Naive B cell (primary cell): Measurements from ENCODE around the gene NUCB1. TPM values are rescaled to one million over a fixed set of nuclear protein-coding genes. Genes with fewer than 3 reads are reported as not detected.
"Not testable (repeated sequence)": the region's sequence is repeated elsewhere in the genome, so short reads cannot be mapped to it uniquely, and the experiment has no call there.

Experiments
- ATAC-seq, 2 donors: fragments of 150-1000 bp; cut with Tn5 transposase; 2 replicates each; pipeline ENCODE4 v1.10.0; 2021; ENCODE audit warnings: low read depth in 2 of 2, mild to moderate bottlenecking in 2 of 2, moderate library complexity in 2 of 2
- DNase-seq: peaks from one replicate; pipeline ENCODE4 v3.0.0; 2022
- H3K27ac Mint-ChIP-seq, 6 donors: one replicate each; pipeline ENCODE4 v1.8.0; 2020 to 2022; ENCODE audit warnings: mild to moderate bottlenecking in 6 of 6, mixed read lengths in 6 of 6, moderate library complexity in 5 of 6, inconsistent platforms in 2 of 6
- H3K27me3 Mint-ChIP-seq, 3 donors: one replicate each; pipeline ENCODE4 v1.8.0; 2021 to 2022; ENCODE audit warnings: mixed read lengths in 3 of 3, mild to moderate bottlenecking in 1 of 3
- H3K36me3 Mint-ChIP-seq, 2 donors: one replicate each; pipeline ENCODE4 v1.8.0; 2020 to 2022; ENCODE audit warnings: mixed read lengths in 2 of 2, inconsistent platforms in 1 of 2, mild to moderate bottlenecking in 1 of 2
- H3K4me1 Mint-ChIP-seq, 3 donors: one replicate each; pipeline ENCODE4 v1.8.0; 2020 to 2022; ENCODE audit warnings: mixed read lengths in 3 of 3, inconsistent platforms in 1 of 3, mild to moderate bottlenecking in 1 of 3, moderate library complexity in 1 of 3
- H3K4me3 Mint-ChIP-seq, 8 donors: one replicate each; pipeline ENCODE4 v1.8.0; 2020 to 2022; ENCODE audit warnings: mild to moderate bottlenecking in 8 of 8, mixed read lengths in 8 of 8, moderate library complexity in 8 of 8, inconsistent platforms in 2 of 8
- H3K9me3 Mint-ChIP-seq, 7 donors: one replicate each; pipeline ENCODE4 v1.8.0; 2020 to 2022; ENCODE audit warnings: mixed read lengths in 7 of 7, mild to moderate bottlenecking in 5 of 7, inconsistent platforms in 2 of 7, moderate library complexity in 1 of 7
- polyA plus RNA-seq, 6 donors: library from polyadenylated mRNA; unstranded; fragments of 300-500 nt; fragmentation: Illumina TruSeq; gene quantifications; one replicate each; pipeline ENCODE4 v1.2.3, GENCODE V29; 2021; ENCODE audit warnings: low read depth in 6 of 6

The NUCB1 gene
- polyA plus RNA-seq, 6 donors from 2014 or later = 48.8 to 90.6 (median 54.6) TPM

DNA sequence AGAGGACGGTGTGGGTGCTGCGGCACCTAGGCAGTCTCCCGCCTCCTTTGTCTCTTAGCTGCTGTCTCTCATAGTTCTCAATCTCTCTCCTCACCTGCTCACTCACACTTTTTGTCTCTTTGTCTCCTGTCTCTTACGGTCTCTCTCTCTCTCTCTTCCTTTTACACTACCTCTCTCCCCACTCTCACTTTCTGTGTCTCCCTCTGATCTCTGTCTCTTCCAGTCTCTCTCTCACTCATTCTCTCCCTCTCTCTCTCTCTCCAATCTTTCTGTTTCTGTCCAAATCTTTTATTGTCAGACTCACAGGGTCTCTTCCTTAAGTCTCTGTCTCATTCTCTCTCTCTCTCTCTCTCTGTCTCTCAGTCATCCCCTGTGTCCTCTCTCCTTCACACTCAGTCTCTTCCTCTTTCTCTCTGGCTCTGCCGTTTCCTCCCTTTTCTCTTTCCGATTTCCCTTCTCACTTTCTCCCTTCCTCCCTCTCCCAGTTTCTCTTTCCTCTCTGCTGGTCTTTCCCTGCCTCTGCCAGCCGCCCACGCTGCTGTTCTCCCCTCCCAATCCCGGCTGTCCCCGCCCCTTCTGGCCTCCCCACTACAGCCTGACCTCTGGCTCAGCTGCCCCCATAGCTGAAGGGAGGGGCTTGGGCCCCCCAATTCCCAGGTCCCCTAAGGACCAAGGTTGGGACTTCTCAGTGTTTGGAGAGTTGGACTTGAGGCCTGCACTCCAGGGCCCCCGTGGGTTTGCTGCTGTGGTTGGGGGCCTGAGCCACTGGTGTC lies 31.8 kb upstream of the NUCB1 start, which contains the start of gene PLEKHA4:
Gene PLEKHA4, minus strand, starts transcription at position 504 of the 773 bp plus-strand sequence. CDS start 997 bp downstream, outside the sequence.
- DNase-seq (no peak), ATAC-seq (no peak)
- peaks cover 5 to 12% of the 10 kb centered on the region in 2 donors for H3K36me3 Mint-ChIP-seq
- H3K4me3 Mint-ChIP-seq = peak within 1 kb of the TSS in 2 of 8 donors; percentile 16 to 40
- peak within 1 kb of the TSS in 3 of 6 donors; percentile 4 to 67 (median 33) for H3K27ac Mint-ChIP-seq
- peaks cover 0 to 4% (median 0%) of the 10 kb centered on the region in 7 donors for H3K9me3 Mint-ChIP-seq
- peaks cover 0 to 9% (median 0%) of the 10 kb centered on the region in 3 donors for H3K27me3 Mint-ChIP-seq
- peaks cover 12 to 17% (median 13%) of the 10 kb centered on the region in 3 donors for H3K4me1 Mint-ChIP-seq

DNA sequence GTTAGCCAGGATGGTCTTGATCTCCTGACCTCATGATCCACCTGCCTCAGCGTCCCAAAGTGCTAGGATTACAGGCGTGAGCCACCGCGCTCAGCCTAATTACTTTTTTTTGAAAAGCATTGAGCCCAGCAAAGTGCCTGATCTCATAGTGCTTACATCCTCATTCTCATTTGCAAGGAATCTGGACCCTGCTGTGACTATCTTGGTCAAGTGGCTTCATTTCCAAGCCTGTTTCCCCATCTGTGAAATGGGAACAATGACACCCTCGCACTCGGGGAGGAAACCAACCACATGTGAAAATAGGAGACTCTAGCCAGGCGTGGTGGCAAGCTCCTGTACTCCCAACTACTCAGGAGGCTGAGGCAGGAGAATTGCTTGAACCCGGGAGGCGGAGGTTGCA lies 30.1 kb upstream of the NUCB1 start:
- Mint-ChIP-seq H3K4me3 (peak overlapping the region in 2 of 8 donors; percentile 26 to 33), H3K27me3 (peaks cover 0 to 9% (median 0%) of the 10 kb centered on the region in 3 donors), H3K36me3 (peaks cover 18 to 26% of the 10 kb centered on the region in 2 donors), H3K4me1 (peaks cover 29 to 31% (median 31%) of the 10 kb centered on the region in 3 donors), H3K27ac (no peak overlapping the region), H3K9me3 (peaks cover 0 to 4% (median 0%) of the 10 kb centered on the region in 7 donors)
- ATAC-seq (no peak), DNase-seq (no peak)

DNA sequence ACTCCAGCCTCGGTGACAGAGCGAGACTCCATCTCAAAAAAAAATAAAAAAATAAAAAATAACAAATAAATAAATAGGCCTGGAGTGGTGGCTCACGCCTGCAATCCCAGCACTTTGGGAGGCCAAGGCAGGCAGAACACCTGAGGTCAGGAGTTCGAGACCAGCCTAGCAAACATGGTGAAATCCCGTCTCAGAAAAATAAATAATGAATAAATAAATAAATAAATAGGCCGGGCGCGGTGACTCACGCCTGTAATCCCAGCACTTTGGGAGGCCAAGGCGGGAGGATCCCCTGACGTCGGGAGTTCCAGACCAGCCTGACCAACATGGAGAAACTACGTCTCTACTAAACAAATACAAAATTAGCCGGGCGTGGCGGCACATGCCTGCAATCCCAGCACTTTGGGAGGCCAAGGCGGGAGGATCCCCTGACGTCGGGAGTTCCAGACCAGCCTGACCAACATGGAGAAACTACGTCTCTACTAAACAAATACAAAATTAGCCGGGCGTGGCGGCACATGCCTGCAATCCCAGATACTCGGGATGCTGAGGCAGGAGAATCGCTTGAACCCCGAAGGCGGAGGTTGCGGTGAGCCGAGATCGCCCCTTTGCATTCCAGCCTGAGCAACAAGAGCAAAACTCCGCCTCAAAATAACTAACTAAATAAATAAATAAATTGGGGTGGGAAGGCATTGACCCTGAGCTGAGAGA lies 28.5 kb upstream of the NUCB1 start:
- peaks cover 18 to 33% of the 10 kb centered on the region in 2 donors for H3K36me3 Mint-ChIP-seq
- peak overlapping the region; percentile 99 to 100 (median 100) for H3K27ac Mint-ChIP-seq
- not testable (repeated sequence) for DNase-seq, H3K9me3 Mint-ChIP-seq, ATAC-seq, H3K27me3 Mint-ChIP-seq
- H3K4me1 Mint-ChIP-seq = peaks cover 45 to 47% (median 46%) of the 10 kb centered on the region in 3 donors
- H3K4me3 Mint-ChIP-seq = peak overlapping the region; percentile 98 to 100 (median 100)

DNA sequence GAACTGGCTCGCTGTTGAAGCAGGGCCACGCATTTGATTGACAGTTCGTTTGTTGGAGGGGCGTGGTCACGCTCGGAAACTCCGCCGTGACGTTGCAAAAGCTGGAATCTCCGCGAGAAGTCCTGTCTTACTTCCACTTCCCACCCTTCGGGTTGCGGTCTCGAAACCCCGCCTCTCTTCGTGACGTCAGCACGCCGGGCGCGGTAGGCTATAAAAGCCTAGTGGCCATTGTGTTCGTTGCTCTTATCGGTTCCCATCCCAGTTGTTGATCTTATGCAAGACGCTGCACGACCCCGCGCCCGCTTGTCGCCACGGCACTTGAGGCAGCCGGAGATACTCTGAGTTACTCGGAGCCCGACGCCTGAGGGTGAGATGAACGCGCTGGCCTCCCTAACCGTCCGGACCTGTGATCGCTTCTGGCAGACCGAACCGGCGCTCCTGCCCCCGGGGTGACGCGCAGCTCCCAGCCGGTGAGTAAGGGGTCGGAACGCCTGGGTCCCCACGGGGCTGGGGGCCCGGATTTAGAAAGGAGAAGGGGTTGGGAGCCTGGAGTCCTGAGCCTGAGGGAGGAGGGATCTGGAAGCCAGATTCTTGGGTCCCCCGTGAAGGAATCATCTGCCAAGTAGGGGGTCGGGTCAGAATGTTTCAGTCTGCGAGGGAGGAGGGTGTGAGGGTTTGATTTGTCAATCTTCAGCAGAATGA lies 27.8 kb upstream of the NUCB1 start, which contains the start of gene PPP1R15A:
Gene PPP1R15A, plus strand, starts transcription at position 240 of the 702 bp plus-strand sequence. CDS start 813 bp downstream, outside the sequence.
- peaks cover 0 to 9% (median 0%) of the 10 kb centered on the region in 3 donors for H3K27me3 Mint-ChIP-seq
- ATAC-seq (peak; percentile 48 to 55), DNase-seq (peak; percentile 98)
- H3K27ac Mint-ChIP-seq = peak within 1 kb of the TSS; percentile 99 to 100 (median 100)
- H3K9me3 Mint-ChIP-seq = peaks cover 0 to 4% (median 0%) of the 10 kb centered on the region in 7 donors
- H3K36me3 Mint-ChIP-seq = peaks cover 18 to 33% of the 10 kb centered on the region in 2 donors
- H3K4me3 Mint-ChIP-seq = peak within 1 kb of the TSS; percentile 98 to 100 (median 100)
- H3K4me1 Mint-ChIP-seq = peaks cover 45 to 50% (median 47%) of the 10 kb centered on the region in 3 donors

DNA sequence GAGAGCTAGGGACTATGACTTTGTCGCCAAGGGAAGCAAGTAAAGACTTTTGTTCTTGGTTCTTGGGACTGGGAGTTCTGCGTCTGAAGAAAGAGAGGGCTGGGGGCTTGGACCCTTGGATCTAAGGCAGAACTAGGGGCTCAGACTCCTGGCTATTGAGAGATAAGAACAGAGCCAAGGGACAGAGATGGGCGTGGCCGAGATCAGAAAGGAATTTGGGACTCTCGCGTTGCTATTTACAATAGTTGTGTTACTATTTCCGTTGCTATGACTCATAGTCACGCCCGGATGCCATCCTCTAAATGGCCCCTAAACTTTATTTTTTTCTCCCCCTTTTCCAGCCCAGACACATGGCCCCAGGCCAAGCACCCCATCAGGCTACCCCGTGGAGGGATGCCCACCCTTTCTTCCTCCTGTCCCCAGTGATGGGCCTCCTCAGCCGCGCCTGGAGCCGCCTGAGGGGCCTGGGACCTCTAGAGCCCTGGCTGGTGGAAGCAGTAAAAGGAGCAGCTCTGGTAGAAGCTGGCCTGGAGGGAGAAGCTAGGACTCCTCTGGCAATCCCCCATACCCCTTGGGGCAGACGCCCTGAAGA lies 27.1 kb upstream of the NUCB1 start:
- H3K9me3 Mint-ChIP-seq = peaks cover 0 to 4% (median 0%) of the 10 kb centered on the region in 7 donors
- ATAC-seq (peak; percentile 50), DNase-seq (peak; percentile 82)
- H3K27me3 Mint-ChIP-seq = peaks cover 0 to 5% (median 0%) of the 10 kb centered on the region in 3 donors
- H3K4me1 Mint-ChIP-seq = peaks cover 45 to 57% (median 49%) of the 10 kb centered on the region in 3 donors
- H3K27ac Mint-ChIP-seq = peak overlapping the region; percentile 99 to 100 (median 100)
- H3K36me3 Mint-ChIP-seq = peaks cover 18 to 33% of the 10 kb centered on the region in 2 donors
- peak overlapping the region; percentile 98 to 100 (median 100) for H3K4me3 Mint-ChIP-seq

DNA sequence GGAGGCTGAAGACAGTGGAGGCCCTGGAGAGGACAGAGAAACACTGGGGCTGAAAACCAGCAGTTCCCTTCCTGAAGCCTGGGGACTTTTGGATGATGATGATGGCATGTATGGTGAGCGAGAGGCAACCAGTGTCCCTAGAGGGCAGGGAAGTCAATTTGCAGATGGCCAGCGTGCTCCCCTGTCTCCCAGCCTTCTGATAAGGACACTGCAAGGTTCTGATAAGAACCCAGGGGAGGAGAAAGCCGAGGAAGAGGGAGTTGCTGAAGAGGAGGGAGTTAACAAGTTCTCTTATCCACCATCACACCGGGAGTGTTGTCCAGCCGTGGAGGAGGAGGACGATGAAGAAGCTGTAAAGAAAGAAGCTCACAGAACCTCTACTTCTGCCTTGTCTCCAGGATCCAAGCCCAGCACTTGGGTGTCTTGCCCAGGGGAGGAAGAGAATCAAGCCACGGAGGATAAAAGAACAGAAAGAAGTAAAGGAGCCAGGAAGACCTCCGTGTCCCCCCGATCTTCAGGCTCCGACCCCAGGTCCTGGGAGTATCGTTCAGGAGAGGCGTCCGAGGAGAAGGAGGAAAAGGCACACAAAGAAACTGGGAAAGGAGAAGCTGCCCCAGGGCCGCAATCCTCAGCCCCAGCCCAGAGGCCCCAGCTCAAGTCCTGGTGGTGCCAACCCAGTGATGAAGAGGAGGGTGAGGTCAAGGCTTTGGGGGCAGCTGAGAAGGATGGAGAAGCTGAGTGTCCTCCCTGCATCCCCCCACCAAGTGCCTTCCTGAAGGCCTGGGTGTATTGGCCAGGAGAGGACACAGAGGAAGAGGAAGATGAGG lies 26.4 kb upstream of the NUCB1 start:
- no peak for ATAC-seq
- Mint-ChIP-seq H3K4me3 (peak overlapping the region; percentile 98 to 100 (median 100)), H3K27me3 (no peaks in the 10 kb centered on the region), H3K27ac (peak overlapping the region; percentile 99 to 100 (median 100)), H3K36me3 (peaks cover 18 to 33% of the 10 kb centered on the region in 2 donors), H3K9me3 (peaks cover 0 to 4% (median 0%) of the 10 kb centered on the region in 7 donors), H3K4me1 (peaks cover 45 to 57% (median 46%) of the 10 kb centered on the region in 3 donors)
- peak; percentile 17 for DNase-seq

DNA sequence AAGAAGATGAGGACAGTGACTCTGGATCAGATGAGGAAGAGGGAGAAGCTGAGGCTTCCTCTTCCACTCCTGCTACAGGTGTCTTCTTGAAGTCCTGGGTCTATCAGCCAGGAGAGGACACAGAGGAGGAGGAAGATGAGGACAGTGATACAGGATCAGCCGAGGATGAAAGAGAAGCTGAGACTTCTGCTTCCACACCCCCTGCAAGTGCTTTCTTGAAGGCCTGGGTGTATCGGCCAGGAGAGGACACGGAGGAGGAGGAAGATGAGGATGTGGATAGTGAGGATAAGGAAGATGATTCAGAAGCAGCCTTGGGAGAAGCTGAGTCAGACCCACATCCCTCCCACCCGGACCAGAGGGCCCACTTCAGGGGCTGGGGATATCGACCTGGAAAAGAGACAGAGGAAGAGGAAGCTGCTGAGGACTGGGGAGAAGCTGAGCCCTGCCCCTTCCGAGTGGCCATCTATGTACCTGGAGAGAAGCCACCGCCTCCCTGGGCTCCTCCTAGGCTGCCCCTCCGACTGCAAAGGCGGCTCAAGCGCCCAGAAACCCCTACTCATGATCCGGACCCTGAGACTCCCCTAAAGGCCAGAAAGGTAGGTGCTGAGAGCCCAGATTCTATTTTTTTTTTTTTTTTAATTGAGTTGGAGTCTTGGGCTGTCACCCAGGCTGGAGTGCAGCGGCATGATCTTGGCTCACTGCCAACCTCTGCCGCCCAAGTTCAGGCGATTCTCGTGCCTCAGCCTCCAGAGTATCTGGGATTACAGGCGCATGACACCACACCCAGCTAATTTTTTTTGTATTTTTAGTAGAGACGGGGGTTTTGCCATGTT lies 25.6 kb upstream of the NUCB1 start:
- ATAC-seq (peak; percentile 0 to 2), DNase-seq (peak; percentile 22)
- H3K27me3 Mint-ChIP-seq = no peaks in the 10 kb centered on the region
- H3K9me3 Mint-ChIP-seq = peaks cover 0 to 4% (median 0%) of the 10 kb centered on the region in 7 donors
- H3K36me3 Mint-ChIP-seq = peaks cover 18 to 33% of the 10 kb centered on the region in 2 donors
- H3K4me1 Mint-ChIP-seq = peaks cover 45 to 59% (median 46%) of the 10 kb centered on the region in 3 donors
- peak overlapping the region; percentile 98 to 100 (median 100) for H3K4me3 Mint-ChIP-seq
- peak overlapping the region; percentile 97 to 100 (median 100) for H3K27ac Mint-ChIP-seq

DNA sequence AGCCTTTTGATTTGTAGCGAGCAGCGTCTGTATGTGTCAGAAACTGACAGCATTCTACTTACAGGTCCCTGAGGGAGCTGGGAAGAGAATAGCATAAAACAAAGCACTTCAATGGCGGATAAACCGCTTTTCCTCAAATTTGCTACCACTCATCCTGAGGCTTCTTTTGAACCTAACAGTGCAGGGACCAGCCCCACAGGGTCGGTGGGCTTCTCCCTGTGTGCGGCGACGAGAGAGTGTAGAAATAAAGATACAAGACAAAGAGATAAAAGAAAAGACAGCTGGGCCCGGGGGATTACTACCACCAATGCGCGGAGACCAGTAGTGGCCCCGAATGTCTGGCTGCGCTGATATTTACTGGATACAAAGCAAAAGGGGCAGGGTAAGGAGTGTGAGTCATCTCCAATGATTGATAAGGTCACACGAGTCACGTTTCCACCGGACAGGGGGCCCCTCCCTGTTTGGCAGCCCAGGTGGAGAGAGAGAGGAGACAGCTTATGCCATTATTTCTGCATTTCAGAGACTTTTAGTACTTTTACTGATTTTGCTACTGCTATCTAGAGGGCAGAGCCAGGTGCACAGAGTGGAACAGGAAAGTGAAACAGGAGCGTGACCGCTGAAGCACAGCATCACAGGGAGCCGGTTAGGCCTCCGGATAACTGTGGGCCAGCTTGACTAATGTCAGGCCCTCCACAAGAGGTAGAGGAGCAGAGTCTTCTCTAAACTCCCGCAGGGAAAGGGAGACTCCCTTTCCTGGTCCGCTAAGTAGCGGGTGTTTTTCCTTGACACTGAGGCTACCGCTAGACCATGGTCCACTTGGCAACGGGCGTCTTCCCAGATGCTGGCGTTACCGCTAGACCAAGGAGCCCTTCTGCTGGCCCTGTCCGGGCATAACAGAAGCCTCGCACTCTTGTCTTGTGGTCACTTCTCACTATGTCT lies 23.8 kb upstream of the NUCB1 start:
- DNase-seq = peak; percentile 41

DNA sequence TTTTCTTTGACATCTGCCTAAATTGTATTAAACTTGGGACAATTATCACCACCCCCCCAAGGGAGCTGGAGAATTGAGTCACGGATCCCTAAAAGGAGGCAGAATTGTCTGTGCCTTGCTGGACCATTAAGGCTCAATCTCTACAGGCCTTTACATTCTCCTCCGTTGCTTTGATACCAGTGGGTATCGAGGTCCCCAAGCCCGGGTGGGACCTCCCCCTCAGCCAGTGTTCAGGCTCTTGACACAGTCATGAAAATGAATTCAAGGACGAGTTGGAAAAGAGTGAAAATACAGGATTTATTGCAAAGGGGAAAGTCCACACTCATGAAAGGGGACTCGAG lies 22.3 kb upstream of the NUCB1 start:
- DNase-seq (peak; percentile 21), ATAC-seq (no peak)
- Mint-ChIP-seq H3K4me3 (peak overlapping the region in 4 of 8 donors; percentile 42 to 99 (median 54)), H3K4me1 (peaks cover 38 to 55% (median 38%) of the 10 kb centered on the region in 3 donors), H3K27ac (peak overlapping the region; percentile 69 to 100 (median 88)), H3K9me3 (peaks cover 0 to 2% (median 0%) of the 10 kb centered on the region in 7 donors), H3K36me3 (peaks cover 14 to 25% of the 10 kb centered on the region in 2 donors), H3K27me3 (no peaks in the 10 kb centered on the region)

More for the DNA sequence above, 23.8 kb upstream of the NUCB1 start:
- not testable (repeated sequence) for H3K27me3 Mint-ChIP-seq, H3K9me3 Mint-ChIP-seq, ATAC-seq
- Mint-ChIP-seq H3K4me3 (peak overlapping the region; percentile 13 to 100 (median 72)), H3K27ac (peak overlapping the region; percentile 92 to 100 (median 100)), H3K4me1 (peaks cover 45 to 63% (median 46%) of the 10 kb centered on the region in 3 donors), H3K36me3 (peaks cover 18 to 33% of the 10 kb centered on the region in 2 donors)
